Stimulated activated CD4-positive, alpha-beta T cell treated with anti-CD3 and anti-CD28 coated beads, Interleukin-4, amount 100 ng/mL, for 1 hour (primary cell): ENCODE measurements around the gene EDEM1.
"Not testable (repeated sequence)": the region's sequence is repeated elsewhere in the genome, so short reads cannot be mapped to it uniquely, and the experiment has no call there.

ENCODE experiments used
- DNase-seq: peaks from one replicate; pipeline ENCODE4 v3.0.0-alpha.2; 2020

The EDEM1 gene

DNA sequence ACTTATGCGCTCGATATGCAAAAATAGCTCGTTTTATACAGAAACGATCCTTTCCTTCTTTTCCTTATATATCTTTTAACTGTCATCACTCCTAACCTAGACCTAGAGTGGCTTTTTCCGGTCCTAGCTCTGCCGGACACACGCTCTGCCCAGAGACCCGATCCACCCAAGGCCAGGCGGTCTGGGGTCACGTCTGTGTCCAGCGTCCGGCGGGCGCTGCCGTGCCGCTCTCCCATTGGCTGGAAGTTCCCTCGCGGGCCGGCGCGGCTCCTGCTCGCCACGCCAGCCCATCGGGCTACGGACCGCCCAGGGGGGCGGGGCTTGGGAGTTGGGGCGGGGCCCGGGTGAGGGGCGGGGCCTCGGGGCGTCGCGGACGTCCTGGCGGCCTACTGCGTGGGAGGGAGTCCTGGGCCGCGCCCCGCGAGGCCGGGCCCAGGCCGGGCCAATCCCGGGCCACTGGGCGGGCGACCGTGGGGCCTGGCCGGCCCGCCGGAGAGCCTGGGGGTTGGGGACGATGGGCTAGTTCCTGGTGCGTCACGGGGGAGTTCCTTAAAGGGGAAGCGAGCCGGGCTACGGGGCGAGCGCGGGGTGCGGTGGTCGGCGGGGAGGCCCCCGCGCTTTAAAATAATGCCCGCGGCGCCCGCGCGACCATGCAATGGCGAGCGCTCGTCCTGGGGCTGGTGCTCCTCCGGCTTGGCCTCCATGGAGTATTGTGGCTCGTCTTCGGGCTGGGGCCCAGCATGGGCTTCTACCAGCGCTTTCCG lies at the start of gene EDEM1:
EDEM1 (plus strand) TSS at position 552 of the 764 bp plus-strand sequence; CDS start at position 651, 99 bp downstream.
- peak; percentile 93 for DNase-seq

DNA sequence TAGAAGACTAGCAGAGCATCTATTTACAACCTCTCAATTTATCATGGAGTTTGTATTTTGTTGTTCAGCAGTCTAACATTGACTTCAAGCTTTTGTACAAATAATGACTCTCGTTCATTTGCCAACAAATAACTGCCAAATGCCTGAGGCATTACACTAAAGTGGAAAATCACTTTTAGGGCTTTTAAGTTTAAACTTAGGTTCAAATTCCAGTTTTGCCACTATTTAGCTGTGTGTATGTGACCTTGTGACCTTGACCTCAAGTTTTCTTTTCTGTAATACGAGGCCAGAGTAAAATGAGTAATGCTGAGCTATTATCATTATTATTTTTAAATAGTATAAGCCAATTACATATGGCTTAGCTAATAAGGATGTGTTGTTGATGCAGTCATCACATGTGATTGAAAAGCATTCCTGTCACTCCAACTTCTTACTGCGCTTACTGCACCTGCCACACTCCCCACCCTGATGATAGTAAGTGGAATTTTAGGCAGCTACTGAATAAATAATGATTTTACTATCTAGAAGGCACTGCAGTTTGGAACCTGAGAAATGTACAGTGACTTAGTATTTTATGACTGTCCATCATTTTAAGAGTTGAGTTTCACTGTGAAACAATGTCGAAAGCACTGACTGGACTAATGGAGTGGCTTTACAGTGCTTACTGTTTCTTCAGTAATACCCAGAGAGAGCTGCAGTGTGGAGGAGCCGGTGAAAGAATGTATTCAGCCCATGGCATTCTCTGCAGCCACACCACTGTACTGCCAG lies 49.1 kb upstream of the EDEM1 start:
- DNase-seq = no peak

DNA sequence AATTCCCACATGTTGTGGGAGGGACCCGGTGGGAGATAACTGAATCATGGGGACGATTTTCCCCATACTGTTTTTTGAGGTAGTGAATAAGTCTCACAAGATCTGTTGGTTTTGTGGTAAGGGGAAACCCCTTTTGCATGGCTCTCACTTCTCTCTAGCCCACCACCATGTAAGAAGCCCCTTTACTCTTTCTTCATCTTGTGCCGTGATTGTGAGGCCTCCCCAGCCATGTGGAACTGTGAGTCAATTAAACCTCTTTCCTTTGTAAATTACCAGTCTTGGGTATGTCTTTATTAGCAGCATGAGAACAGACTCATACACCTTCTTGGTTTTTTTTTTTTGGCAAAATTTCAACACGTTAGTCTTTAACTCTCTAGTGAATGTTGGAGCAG lies 47.3 kb upstream of the EDEM1 start:
- DNase-seq = no peak

DNA sequence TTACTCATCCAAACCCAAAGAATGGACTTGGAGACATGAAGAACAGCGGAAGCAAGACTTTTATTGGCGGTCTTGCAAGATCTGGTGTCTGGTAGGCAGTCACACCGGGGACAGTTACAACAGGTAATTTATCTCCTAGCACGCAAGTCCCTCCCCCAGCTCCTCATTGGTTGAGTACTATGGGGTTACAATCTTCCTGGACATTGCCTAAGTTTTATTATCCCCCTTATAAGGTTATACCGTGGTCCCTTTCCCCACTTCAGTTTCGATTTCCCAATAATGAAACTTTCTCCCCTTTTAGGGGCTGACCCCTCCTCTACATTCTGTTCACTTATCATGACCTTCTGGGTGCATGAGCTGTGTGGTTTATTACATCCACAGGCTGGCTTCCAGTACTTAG lies 46.7 kb upstream of the EDEM1 start:
- no peak for DNase-seq

DNA sequence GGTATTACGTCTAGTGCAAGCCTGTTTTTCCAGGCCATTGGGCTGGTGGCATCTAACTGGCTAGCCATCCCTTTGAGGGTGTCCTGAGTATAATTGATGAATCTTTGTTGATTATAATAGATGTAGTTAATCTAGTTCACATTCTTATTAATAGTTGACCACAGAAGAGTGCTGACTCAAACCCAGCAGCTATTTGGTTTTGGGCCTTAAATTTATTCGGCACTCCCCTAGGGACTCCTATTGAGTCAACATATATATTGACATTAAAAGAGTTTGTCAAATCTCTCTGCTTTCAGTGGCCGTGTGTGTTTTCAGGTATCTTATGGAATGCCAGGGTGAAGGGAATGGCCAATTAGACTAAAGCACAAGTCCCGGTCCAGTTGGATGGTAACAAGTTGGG lies 45.7 kb upstream of the EDEM1 start:
- DNase-seq = no peak

DNA sequence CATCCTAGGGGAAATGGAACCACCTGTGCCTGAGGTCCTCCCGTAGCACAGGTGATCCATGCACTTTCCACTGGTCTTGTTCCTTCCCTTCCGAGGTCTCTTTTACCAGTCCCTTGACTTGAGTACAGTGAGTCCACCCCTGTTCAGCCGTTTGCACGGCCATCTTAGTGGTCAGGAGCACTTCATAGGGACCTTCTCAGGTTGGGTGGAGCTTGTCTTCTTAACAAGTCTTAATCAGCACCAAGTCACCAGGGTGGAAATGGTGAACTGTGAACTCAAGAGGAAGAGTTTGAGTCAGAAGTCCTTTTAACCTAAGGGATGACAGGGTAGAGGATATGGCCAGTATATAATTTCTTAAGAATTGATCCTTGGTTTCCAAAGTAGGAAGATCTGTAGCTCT lies 44.0 kb upstream of the EDEM1 start:
- DNase-seq = no peak

DNA sequence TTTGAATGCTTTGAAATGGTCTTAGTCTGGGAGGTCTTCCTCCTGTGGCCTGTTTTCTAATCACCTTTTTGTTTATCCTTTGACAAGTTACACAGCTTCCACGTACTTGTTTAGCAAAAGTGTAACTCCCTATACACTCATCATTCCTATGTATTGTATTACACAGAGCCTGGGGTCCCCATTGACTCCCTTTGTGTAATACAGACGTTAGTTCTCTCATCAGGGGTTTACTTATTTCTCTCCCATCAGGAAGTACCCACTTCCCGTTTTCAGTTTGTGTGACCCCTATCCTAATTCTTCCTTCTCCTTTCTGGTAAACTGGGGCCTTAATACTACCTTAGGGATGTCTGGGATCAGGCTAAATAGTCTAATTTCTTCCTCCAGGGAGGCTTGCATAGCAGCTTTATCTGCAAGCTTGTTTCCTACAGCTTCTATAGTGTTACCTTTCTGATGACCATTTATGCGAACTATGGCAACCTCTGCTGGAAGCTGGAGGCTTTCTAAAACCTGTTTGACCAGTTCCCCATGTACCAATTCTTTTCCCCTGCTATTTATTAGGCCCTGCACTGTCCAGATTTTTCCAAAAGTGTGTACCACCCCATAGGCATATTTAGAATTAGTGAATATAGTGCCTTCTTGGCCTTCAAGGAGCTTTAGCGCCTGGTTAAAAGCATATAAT lies 43.1 kb upstream of the EDEM1 start:
- DNase-seq = no peak

DNA sequence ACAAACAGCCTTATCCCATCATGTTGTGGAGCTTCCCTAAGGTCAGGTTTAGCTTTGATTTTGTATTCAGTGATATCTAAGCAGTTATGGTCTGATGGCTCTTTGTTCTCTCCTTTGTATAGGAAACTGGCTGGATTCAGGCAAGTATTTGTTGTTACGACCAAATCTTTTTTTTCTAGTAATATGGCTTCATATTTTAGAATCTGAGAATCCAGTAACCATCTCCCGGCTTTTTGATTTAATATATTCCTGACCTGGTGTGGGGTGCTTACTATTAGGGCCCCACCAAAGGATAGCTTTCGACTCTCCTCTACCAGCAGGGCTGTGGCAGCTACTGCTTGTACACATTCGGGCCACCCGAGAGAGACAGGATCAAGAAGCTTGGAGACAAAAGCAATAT lies 42.4 kb upstream of the EDEM1 start:
- DNase-seq = no peak

DNA sequence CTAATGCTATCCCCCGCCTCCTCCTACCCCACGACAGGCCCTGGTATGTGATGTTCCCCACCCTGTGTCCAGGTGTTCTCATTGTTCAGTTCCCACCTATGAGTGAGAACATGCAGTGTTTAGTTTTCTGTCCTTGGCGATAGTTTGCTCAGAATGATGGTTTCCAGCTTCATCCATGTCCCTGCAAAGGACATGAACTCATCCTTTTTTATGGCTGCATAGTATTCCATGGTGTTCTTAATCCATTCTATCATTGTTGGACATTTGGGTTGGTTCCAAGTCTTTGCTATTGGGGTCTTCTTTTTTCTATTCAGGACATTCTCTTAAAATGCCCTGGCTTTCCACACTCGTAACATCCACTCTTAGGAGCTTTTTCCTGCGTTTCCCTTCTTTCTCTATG lies 40.4 kb upstream of the EDEM1 start:
- not testable (repeated sequence) for DNase-seq

DNA sequence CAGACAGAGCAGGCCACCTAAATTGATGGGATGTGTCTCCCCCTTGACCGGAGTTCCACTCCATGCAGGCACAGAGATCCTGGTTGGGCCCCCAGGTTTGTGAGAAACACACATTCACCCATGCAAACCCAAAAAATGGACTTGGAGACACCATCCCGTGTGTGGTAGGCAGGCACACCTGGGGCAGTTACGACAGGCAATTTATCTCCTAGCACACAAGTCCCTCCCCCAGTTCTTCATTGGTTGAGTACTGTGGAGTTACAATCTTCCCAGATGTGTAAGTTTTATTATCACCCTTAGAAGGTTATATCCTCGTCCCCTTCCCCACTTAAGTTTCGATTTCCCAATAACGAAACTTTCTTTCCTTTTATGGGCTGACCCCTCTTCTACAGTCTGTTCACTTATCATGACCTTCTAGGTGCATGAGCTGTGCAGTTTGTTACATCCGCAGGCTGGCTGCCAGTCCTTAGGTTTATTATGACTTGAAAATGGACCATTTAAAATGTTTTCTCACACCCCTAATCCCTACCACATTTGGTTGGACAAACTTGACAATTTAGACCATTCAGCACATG lies 38.1 kb upstream of the EDEM1 start:
- no peak for DNase-seq

DNA sequence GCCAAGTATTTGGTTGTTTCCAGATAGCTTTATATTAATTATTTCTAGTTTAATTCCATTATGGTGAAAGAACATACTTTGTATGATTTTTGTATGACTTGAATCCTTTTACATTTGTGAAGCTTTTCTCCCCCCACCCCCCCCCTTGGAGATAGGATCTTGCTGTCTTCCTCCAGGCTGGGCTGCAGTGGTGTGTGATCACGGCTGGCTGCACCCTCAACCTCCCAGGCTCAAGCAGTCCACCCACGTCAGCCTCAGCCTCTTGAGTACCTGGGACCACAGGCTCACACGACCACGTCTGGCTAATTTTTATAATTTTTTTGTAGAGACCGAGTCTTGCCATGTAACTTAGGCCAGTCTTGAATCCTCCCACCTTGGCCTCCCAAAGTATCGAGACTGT lies 35.9 kb upstream of the EDEM1 start:
- DNase-seq = no peak

DNA sequence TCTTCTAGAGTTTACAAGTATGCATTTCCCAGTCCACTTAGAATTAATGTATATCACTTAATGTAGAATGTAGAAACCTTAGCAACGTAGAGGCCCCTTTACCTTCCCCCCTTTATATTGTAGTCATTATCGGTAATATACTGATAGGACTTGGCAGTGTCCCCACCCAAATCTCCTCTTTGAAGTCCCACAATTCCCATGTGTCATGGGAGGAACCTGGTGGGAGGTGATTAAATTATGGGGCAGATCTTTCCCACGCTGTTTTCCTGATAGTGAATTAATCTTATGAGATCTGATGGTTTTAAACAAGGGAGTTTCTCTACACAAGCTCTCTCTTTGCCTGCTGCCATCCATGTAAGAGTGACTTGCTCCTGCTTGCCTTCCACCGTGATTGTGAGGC lies 34.4 kb upstream of the EDEM1 start:
- DNase-seq = no peak

DNA sequence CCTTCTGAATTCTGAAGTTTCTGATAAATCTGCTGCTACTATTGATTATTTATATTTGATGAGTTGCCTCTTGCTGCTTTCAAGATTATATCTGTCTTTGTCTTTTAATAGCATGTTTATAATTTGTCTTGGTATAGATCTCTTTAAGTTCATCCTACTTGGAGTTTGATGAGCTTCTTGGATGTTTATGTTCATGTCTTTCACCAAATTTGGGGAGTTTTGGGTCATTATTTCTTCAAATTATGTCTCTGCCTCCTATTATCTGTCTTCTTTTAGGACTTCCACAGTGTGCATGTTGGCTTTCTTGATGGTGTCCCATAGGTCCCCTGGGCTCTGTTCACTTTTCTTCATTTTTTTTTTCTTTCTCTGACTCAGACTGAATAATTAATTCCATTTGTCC lies 32.3 kb upstream of the EDEM1 start:
- no peak for DNase-seq

DNA sequence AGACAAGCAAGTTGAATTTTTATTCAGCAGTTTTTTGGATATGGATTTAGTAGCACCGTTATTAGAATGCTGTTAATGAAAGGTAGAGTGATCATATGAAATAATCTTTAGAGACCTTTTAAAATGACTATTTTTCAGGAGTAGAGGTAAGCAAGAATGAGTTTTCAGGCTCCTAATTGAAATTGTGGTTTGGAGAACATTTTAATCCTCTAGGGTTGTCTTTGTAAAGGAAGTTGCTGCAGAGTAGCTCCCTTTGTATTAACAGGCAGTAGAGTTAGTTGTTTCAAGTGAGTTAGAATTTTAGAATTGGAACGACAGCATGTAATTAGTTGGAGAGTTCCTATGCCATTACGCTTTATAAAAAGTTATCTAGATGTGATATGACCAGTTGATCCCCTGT lies 27.2 kb upstream of the EDEM1 start:
- no peak for DNase-seq

DNA sequence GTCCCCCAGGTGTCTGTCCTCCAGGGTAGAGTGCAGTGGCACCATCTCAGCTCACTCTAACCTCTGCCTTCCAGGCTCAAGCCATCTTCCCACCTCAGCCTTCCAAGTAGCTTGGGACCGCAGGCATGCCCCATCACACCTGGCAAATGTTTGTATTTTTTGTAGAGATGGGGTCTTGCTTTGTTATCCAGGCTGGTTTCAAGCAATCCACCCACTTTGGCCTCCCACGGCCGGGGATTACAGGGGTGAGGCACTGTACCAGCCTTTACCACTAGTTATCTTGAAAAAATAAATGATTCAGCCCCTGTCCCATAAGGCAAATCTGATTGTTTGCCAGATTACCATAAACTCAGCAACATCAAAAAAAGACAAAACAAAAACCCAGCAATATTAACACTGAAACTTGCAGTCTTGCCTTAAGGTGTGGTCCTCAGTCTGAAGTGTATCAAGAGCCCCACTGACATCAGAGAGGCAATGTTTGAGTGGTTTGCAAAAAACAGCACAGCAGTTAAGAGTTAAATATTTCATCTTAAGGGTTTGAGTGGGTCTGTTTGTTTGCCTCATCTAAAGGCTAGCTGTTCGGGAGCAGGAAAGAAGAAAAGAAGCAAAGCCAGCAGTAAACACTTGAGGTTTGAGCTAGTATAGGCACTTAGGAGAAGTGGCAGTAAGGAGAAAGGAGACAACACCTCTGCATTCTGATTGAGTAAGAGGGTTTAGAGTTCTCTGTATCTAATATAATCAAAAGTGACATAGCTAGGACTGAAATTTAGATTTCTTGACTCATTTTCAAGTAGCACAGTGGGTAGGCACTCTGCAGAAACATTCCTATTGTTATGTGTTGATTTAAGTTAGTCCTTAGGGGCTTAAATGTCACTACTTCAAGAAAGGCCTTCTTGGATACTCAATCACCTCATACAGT lies 26.3 kb upstream of the EDEM1 start:
- peak; percentile 25 for DNase-seq

DNA sequence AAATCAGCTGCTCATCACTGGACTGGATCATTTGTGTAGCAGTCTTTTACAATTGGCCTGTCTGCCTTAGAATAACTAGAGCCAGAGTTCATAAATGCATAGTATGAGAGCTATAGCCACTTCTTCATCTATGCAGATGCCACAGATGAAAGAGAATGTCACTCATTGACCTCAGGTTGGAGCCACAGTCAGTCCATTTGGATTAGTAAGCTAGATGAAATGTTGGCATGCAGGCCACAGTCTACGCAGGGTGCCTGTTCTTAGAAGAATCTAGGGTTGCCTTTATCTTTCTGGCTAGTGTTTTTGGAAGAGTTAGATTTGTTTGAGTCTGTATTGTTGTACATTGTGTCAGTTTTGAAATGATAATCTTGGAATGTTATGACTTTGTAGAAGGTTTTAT lies 25.4 kb upstream of the EDEM1 start:
- DNase-seq = no peak

DNA sequence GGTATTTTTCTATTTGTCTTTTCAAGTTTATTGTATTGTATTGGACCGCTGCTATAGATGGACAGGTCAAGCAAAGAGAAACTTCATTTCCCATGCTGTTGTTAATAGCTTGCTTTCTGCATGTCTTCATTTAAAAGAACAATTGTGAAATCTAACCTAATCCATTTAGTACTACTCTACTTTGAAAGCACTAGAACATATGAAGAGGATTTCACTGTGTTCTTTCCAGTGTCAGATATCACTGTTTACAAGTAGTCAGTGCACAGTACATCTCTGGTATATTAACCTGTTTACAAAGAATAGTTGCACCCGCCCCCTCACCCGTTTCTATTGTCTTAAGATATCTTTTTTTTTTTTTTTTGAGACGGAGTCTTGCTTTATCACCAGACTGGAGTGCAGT lies 21.8 kb upstream of the EDEM1 start:
- no peak for DNase-seq

DNA sequence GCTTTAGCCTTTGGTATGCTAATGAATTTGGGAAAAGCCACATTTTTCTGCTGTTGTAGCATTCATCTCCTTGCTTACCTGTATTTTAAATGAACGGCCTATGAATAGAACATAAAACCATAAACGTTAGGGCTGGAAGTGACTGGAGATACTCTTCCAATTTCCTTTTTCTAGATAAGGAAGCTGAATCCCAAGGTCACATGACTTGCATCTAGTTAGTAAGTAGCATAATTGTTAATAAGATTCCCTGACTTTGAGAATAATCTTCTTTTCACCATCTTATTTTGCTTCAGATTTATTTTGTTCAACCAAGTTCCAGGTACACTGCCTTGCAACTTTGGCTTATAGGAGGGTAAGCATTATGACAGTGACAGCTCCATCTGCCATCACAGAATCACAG lies 20.7 kb upstream of the EDEM1 start:
- no peak for DNase-seq

DNA sequence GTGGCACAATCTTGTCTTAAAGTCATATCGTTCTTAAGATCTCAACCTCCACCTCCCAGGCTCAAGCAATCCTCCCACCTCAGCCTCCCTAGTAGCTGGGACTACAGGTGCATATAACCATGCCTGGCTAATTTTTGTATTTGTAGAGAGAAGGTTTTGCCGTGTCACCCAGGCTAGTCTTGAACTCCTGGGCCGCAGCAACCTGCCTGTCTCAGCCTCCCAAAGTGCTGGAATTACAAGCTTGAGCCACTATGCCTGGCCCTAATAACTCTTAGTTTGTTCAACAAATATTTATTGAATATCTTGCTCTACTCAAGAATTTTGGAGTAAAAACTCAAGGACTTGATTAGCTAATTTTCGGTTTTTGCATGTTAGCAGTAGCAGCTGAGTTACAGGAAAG lies 19.4 kb upstream of the EDEM1 start:
- DNase-seq = no peak

DNA sequence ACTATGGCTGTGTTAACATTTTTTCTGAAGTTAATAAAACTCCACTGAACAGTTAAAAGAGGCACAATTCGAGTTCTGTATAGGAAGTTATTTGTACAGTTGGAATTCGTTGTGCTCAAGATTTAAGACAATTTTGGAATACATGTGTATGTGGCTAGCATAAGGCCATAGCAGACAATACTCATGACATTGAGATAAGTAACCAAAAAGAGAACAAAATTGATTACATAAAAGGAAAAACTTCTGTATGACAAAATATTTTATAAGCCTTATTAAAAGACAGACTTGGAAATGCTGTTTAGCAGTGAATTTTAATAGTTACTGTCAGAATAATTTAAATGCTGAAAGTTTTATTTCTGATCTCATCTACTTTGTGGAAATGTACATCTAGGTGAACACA lies 17.7 kb upstream of the EDEM1 start:
- DNase-seq = no peak

DNA sequence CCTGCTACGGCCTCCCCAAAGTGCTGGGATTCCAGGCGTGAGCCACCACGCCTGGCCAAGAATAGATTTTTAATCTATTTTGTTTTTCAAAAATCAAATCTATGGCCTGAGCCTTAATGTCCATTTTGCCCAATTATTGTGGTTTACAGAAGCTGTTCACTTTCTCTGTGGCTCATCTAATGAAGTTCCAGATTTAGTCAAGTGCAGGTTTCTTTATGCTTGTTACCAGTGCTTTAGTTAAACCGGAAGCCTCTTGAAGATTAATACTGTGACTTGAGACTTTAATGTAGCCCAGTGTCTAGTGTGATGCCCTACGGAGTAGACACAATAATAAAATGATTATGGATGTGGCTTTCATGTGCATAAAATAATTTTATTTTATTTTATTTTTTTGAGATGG lies 16.5 kb upstream of the EDEM1 start:
- no peak for DNase-seq

DNA sequence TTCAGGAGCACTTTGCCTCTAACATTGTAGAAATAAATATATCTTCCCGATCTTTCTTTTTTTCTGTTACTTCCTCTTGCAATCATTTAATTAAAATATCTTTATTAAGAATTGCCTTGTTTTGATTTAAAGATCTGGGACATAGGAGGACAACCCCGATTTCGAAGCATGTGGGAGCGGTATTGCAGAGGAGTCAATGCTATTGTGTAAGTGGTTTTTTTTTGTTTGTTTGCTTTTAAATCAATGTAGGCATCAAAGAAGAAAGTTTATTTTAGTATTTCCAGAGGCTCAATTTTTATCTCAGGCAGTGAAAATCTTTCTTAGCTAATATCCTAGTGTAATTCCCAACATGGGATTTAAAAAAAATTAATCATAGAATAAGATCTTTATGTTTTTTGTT lies 15.5 kb upstream of the EDEM1 start:
- no peak for DNase-seq

DNA sequence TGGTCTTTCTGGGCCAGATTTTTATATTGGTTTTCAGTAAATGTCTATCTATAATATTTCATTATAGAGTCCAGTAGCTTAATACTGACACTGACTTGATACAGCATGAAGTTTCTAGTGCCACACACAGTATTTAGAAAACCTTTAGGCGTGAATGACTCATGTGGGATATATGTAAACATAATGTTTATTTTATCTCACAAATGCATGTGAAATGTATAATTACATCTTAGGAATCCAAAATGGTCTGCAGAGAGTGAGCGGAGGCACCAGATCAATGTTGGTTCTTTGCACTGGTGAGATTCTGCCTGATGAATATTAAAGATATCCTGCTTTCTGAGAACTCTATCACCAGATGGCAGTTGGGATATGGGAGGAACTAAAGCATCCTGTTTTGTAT lies 8.5 kb upstream of the EDEM1 start:
- DNase-seq = not testable (repeated sequence)
